GM21529 (cell line): ENCODE results near the gene SLC49A4.

Source experiments
- ATAC-seq: cut with Tn5 transposase; IDR thresholded peaks from one replicate; pipeline ENCODE4 v1.9.1; 2021; ENCODE audit not compliant: unreplicated experiment

The SLC49A4 gene

DNA sequence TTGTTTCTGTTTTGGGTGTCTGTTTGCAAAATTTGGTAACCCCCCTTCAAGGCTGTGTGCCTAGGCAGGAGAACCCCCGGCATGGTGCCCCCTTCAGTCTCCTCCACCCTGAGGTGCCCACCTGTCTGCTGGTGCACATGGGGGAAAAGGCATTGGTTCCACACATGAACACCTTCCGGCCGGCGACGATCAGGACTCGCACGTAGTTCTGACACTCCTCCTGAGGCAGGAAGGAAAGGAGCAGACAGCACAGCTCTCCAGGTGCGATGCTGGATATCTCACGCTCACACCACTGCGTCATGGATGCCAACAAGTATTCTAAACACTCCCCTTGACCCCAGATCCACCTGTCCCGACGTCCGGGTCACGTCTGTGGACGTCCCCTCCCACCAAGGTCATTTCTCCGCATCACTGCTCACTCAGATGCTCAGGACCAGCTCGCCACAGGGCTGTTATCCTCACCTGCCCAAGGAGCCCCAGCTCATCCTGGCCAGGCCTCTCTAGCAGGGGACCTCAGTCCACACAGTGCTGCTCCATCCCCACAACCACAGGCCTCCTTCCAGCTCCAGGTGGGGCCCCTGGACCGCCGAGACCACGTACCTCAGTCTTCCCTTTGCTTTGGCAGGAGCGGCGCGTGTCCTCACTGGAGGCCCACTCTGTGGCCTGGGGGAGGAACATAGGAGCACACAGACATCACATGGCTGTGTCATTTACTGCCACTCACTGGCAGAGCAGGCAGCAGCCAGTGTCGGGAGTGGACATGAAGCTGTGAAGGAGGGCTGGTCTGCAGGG, 133.7 kb downstream of the SLC49A4 start:
- ATAC-seq: no peak

- ATAC-seq: no peak
Measured at GRCh38 chr3:122929188-122930062, 134.6 kb downstream of the SLC49A4 start.

- ATAC-seq: no peak
Measured at GRCh38 chr3:122930063-122930997, 135.5 kb downstream of the SLC49A4 start.
